A549 (cell line): ENCODE data around the gene LRSAM1. TPM values are rescaled to one million over a fixed set of nuclear protein-coding genes. Genes with fewer than 3 reads are reported as not detected.

ENCODE experiments used
- ATAC-seq, 2 experiments: fragments of 200-7000 bp in 1 of 2; fragments of >200 bp in 1 of 2; cut with Nextera tagmentation in 1 of 2; cut with Tn5 transposase in 1 of 2; 3 replicates each; pipeline versions ENCODE4 v1.8.0 to v1.9.1; 2018 to 2020; ENCODE audit warnings: mild to moderate bottlenecking in 1 of 2, moderate library complexity in 1 of 2
- CTCF ChIA-PET: fragments of 300-600 bp; sonication (Branson Sonifier 250); formaldehyde crosslinking; extraction: SDS; loops from one replicate; lab custom pipeline; 2021; ENCODE audit warnings: antibody characterized with exemption, inconsistent platforms; lab: Yijun Ruan, JAX
- POLR2A ChIA-PET: fragments of 350-600 bp; formaldehyde crosslinking; extraction: SDS; loops from one replicate; lab custom pipeline; 2021; ENCODE audit warnings: antibody characterized with exemption, inconsistent platforms; lab: Yijun Ruan, JAX
- DNase-seq, 2 experiments: peaks; one replicate each; pipeline versions ENCODE4 v3.0.0 to v3.0.0-alpha.2; 2011 to 2016; ENCODE audit warnings: low read depth in 1 of 2, low spot score in 1 of 2
- FAIRE-seq: peaks from 2 replicates; lab custom pipeline; 2011; peaks lifted over from hg19 to GRCh38; lab: Jason Lieb, UNC
- H3K27ac ChIP-seq, 2 experiments: fragments of >200 bp; sonication (Bioruptor Twin); formaldehyde crosslinking; 3 replicates each; pipeline ENCODE4 v1.5.1; 2016 to 2017
- H3K4me1 ChIP-seq: fragments of >200 bp; sonication (Bioruptor Twin); formaldehyde crosslinking; 3 replicates; pipeline ENCODE4 v1.6.1; 2016
- H3K4me2 ChIP-seq: fragments of >200 bp; sonication (Bioruptor Twin); formaldehyde crosslinking; 3 replicates; pipeline ENCODE4 v1.6.1; 2016
- H3K4me3 ChIP-seq: fragments of >200 bp; sonication (Bioruptor Twin); formaldehyde crosslinking; 3 replicates; pipeline ENCODE4 v1.5.1; 2016
- H3K9me3 ChIP-seq: fragments of >200 bp; sonication (Bioruptor Twin); formaldehyde crosslinking; 3 replicates; pipeline ENCODE4 v1.6.1; 2016
- ATOH8 ChIP-seq: fragments of 250-450 bp; sonication (Bioruptor Pico); IDR thresholded peaks from 2 replicates; pipeline ENCODE4 v1.5.0; 2020; ENCODE audit warnings: low read depth, mild to moderate bottlenecking, moderate library complexity
- CBX2 ChIP-seq: fragments of 200-600 bp; sonication (generic); IDR thresholded peaks from 2 replicates; pipeline ENCODE4 v1.6.1; 2016; ENCODE audit warnings: low read depth, mild to moderate bottlenecking, borderline replicate concordance
- CEBPB ChIP-seq, 2 experiments: fragments of >200 bp in 1 of 2; sonication (Bioruptor Twin) in 1 of 2; formaldehyde crosslinking in 1 of 2; IDR thresholded peaks; 2 replicates each; pipeline ENCODE4 v1.6.1; 2012 to 2016
- ELK1 ChIP-seq: fragments of 150-350 bp; IDR thresholded peaks from 2 replicates; pipeline ENCODE4 v1.6.1; 2014; ENCODE audit warnings: low read depth, mild to moderate bottlenecking, low read length
- FOSL2 ChIP-seq, 2 experiments: fragments of 450-650 bp in 1 of 2; fragments of >200 bp in 1 of 2; sonication (Bioruptor Twin) in 1 of 2; formaldehyde crosslinking; IDR thresholded peaks; 2 replicates each; pipeline versions ENCODE4 v1.5.0 to v1.6.1; 2016 to 2020; ENCODE audit warnings: mild to moderate bottlenecking in 1 of 2, moderate library complexity in 1 of 2
- FOXS1 ChIP-seq: fragments of 250-450 bp; sonication (Bioruptor Pico); IDR thresholded peaks from 2 replicates; pipeline ENCODE4 v1.5.0; 2020; ENCODE audit warnings: mild to moderate bottlenecking, moderate library complexity
- HES2 ChIP-seq: fragments of >200 bp; sonication (Bioruptor Twin); formaldehyde crosslinking; IDR thresholded peaks from 2 replicates; pipeline ENCODE4 v1.6.1; 2016
- HEYL ChIP-seq: fragments of 250-450 bp; sonication (Bioruptor Pico); IDR thresholded peaks from 2 replicates; pipeline ENCODE4 v1.8.0; 2021; ENCODE audit warnings: mild to moderate bottlenecking, moderate library complexity
- HMGXB4 ChIP-seq: fragments of 250-450 bp; sonication (Bioruptor Pico); IDR thresholded peaks from 2 replicates; pipeline ENCODE4 v1.5.0; 2021; ENCODE audit warnings: mild to moderate bottlenecking, moderate library complexity, borderline replicate concordance
- HOXB13 ChIP-seq: fragments of 250-450 bp; sonication (Bioruptor Pico); IDR thresholded peaks from 2 replicates; pipeline ENCODE4 v1.5.0; 2020; ENCODE audit warnings: low read depth, mild to moderate bottlenecking, moderate library complexity
- HOXB5 ChIP-seq: fragments of 250-450 bp; sonication (Bioruptor Pico); IDR thresholded peaks from 2 replicates; pipeline ENCODE4 v1.5.0; 2020; ENCODE audit warnings: mild to moderate bottlenecking, moderate library complexity
- KDM1A ChIP-seq: fragments of 200-600 bp; sonication (generic); IDR thresholded peaks from 2 replicates; pipeline ENCODE4 v1.6.1; 2016; ENCODE audit warnings: low read depth, mild to moderate bottlenecking
- MAZ ChIP-seq: fragments of 150-350 bp; IDR thresholded peaks from 2 replicates; pipeline ENCODE4 v1.6.1; 2014; ENCODE audit warnings: antibody characterized with exemption, low read depth, low read length, borderline replicate concordance
- NPAS2 ChIP-seq: fragments of 250-450 bp; sonication (Bioruptor Pico); IDR thresholded peaks from 2 replicates; pipeline ENCODE4 v1.8.0; 2022; ENCODE audit warnings: mild to moderate bottlenecking, moderate library complexity, borderline replicate concordance
- NR3C1 ChIP-seq: fragments of >200 bp; sonication (Bioruptor Twin); formaldehyde crosslinking; IDR thresholded peaks from 3 replicates; pipeline ENCODE4 v1.6.1; 2017
- PBX3 ChIP-seq: IDR thresholded peaks from 2 replicates; pipeline ENCODE4 v1.6.1; 2012
- RAD21 ChIP-seq, 2 experiments: fragments of >200 bp in 1 of 2; sonication (Bioruptor Twin) in 1 of 2; formaldehyde crosslinking in 1 of 2; IDR thresholded peaks in 1 of 2; conservative IDR thresholded peaks in 1 of 2; 2 replicates in 1 of 2; 3 replicates in 1 of 2; pipeline ENCODE4 v1.6.1; 2012 to 2018; ENCODE audit warnings: inconsistent platforms in 1 of 2
- SREBF2 ChIP-seq: fragments of 450-650 bp; IDR thresholded peaks from 2 replicates; pipeline ENCODE4 v1.6.1; 2014; ENCODE audit warnings: mild to moderate bottlenecking, moderate library complexity
- TFCP2L1 ChIP-seq: fragments of 250-450 bp; sonication (Bioruptor Pico); IDR thresholded peaks from 2 replicates; pipeline ENCODE4 v1.5.0; 2021; ENCODE audit warnings: mild to moderate bottlenecking
- TP53 ChIP-seq: fragments of 250-450 bp; sonication (Bioruptor Pico); IDR thresholded peaks from 2 replicates; pipeline ENCODE4 v1.5.0; 2021; ENCODE audit warnings: mild to moderate bottlenecking, moderate library complexity
- ZFP36 ChIP-seq: fragments of 450-650 bp; IDR thresholded peaks from 2 replicates; pipeline ENCODE4 v1.6.1; 2014; ENCODE audit warnings: borderline replicate concordance; ENCODE audit not compliant: partially characterized antibody
- WGBS: methylation state at CpG from one replicate; pipeline ENCODE4 v1.1.6; 2017; ENCODE audit errors: missing lambda C conversion rate; 5-methylcytosine and 5-hydroxymethylcytosine counted together
- polyA plus RNA-seq, 4 experiments: library from polyadenylated mRNA; depleted of rRNA in 3 of 4; stranded (reverse); fragments of >200 nt; fragmentation: RNase III in 1 of 4; extraction: RNeasy Plus Mini Kit Qiagen cat#74134 plus additional on column Dnase treatment in 1 of 4; gene quantifications; 2 replicates in 3 of 4; 3 replicates in 1 of 4; pipeline ENCODE4 v1.2.3, GENCODE V29; 2011 to 2017

The LRSAM1 gene
- polyA plus RNA-seq, 2 of the 4 experiments (the other 2 are of a cell fraction): 5.1 to 10.0 TPM

GRCh38 chr9:127467621-127468020, 16.3 kb downstream of the LRSAM1 start:
- DNase-seq: no peak
- ChIA-PET POLR2A (no interaction called here), CTCF (interaction anchor here (0.5 to 1.2 kb wide), 4 partner anchors 13 to 257 kb away, joined by 3 read pairs; no protein-coding TSS in a partner anchor)
- Histone ChIP-seq H3K4me1 (no peaks in the 10 kb centered on the region), H3K27ac (no peak overlapping the region), H3K4me2 (no peak overlapping the region), H3K9me3 (no peaks in the 10 kb centered on the region), H3K4me3 (no peak overlapping the region)
- WGBS: 90% methylated on average over 14 of the region's 14 CpGs
- FAIRE-seq: no peak
- TF ChIP-seq TFCP2L1 (CRISPR knock-in tag) (no peak), HOXB5 (no peak), CEBPB (IDR thresholded peaks at IDR 0.05) (no peak), KDM1A (no peak), FOSL2 (IDR thresholded peaks at IDR 0.05) (no peak), FOSL2 (CRISPR knock-in tag; IDR thresholded peaks at IDR 0.05) (no peak), HEYL (no peak), ELK1 (no peak), SREBF2 (no peak), RAD21 (conservative IDR thresholded peaks at IDR 0.05 in 1 of 2, IDR thresholded peaks at IDR 0.05 in 1 of 2) (no peak)
- ATAC-seq: no peak

GRCh38 chr9:127470662-127471061, 19.4 kb downstream of the LRSAM1 start:
- no peak overlapping the region for H3K4me3 ChIP-seq
- ChIA-PET POLR2A (no interaction called here), CTCF (no interaction called here)
- no peaks in the 10 kb centered on the region for H3K9me3 ChIP-seq
- no peak for DNase-seq
- no peaks in the 10 kb centered on the region for H3K4me1 ChIP-seq
- 92% methylated on average over 3 of the region's 3 CpGs for WGBS
- TF ChIP-seq TFCP2L1 (CRISPR knock-in tag) (no peak), CBX2 (no peak), FOXS1 (CRISPR knock-in tag) (no peak), ZFP36 (no peak), HOXB5 (no peak), HOXB13 (CRISPR knock-in tag) (no peak), HEYL (no peak), HMGXB4 (CRISPR knock-in tag) (no peak), ATOH8 (no peak), NPAS2 (no peak), TP53 (no peak), NR3C1 (no peak), MAZ (no peak), PBX3 (no peak), HES2 (no peak)
- 0 out of 6 replicates have a peak, but pooled peaks of 1 of the 2 experiments have one; percentile 33 for ATAC-seq
- no peak overlapping the region for H3K27ac ChIP-seq
- no peak for FAIRE-seq
- no peak overlapping the region for H3K4me2 ChIP-seq
